Keratinocyte (primary cell): ENCODE results near the gene SIRT4. TPM values are rescaled to one million over a fixed set of nuclear protein-coding genes. Genes with fewer than 3 reads are reported as not detected.

ENCODE experiments used
- DNase-seq: peaks from one replicate; pipeline ENCODE4 v3.0.0-alpha.2; 2011; ENCODE audit warnings: low read depth, missing footprints, low spot score
- FAIRE-seq: peaks from 2 replicates; lab custom pipeline; 2011; peaks lifted over from hg19 to GRCh38; lab: Jason Lieb, UNC
- H2AFZ ChIP-seq: 2 replicates; pipeline ENCODE4 v1.6.0; 2012; ENCODE audit warnings: low read length, control low read depth, inconsistent platforms; ENCODE audit not compliant: control insufficient read depth
- H3K27ac ChIP-seq: 2 replicates; pipeline ENCODE4 v1.5.1; 2011; ENCODE audit warnings: low read length; ENCODE audit not compliant: control insufficient read depth, insufficient read depth
- H3K27me3 ChIP-seq: 3 replicates; pipeline ENCODE4 v1.6.0; 2011; ENCODE audit warnings: low read length; ENCODE audit not compliant: control insufficient read depth, insufficient read depth; ENCODE audit errors: extremely low read depth
- H3K36me3 ChIP-seq, 2 experiments: 2 replicates in 1 of 2; 3 replicates in 1 of 2; pipeline ENCODE4 v1.5.1; 2011; ENCODE audit warnings: low read length in 2 of 2, mild to moderate bottlenecking in 1 of 2; ENCODE audit not compliant: control insufficient read depth in 2 of 2, insufficient read depth in 2 of 2; ENCODE audit errors: extremely low read depth in 1 of 2
- H3K4me1 ChIP-seq: 3 replicates; pipeline ENCODE4 v1.5.1; 2011; ENCODE audit warnings: low read length; ENCODE audit not compliant: control insufficient read depth, insufficient read depth; ENCODE audit errors: extremely low read depth
- H3K4me2 ChIP-seq: 3 replicates; pipeline ENCODE4 v1.6.0; 2011; ENCODE audit warnings: low read depth, low read length; ENCODE audit not compliant: control insufficient read depth, insufficient read depth; ENCODE audit errors: extremely low read depth
- H3K4me3 ChIP-seq, 3 experiments: fragments of 200-600 bp in 1 of 3; sonication (generic) in 1 of 3; 2 replicates in 2 of 3; 3 replicates in 1 of 3; pipeline ENCODE4 v1.5.1; 2011 to 2016; ENCODE audit warnings: low read length in 3 of 3, mild to moderate bottlenecking in 3 of 3, control low read depth in 2 of 3, inconsistent platforms in 1 of 3, low read depth in 1 of 3, mixed read lengths in 1 of 3, mixed run types in 1 of 3, moderate library complexity in 1 of 3; ENCODE audit not compliant: control insufficient read depth in 2 of 3, insufficient read depth in 2 of 3; ENCODE audit errors: extremely low read depth in 1 of 3
- H3K79me2 ChIP-seq: 2 replicates; pipeline ENCODE4 v1.6.0; 2012; ENCODE audit warnings: low read length; ENCODE audit not compliant: control insufficient read depth, insufficient read depth
- H3K9ac ChIP-seq: 3 replicates; pipeline ENCODE4 v1.6.0; 2011; ENCODE audit warnings: low read length; ENCODE audit not compliant: control insufficient read depth, insufficient read depth; ENCODE audit errors: extremely low read depth
- H3K9me1 ChIP-seq: 3 replicates; pipeline ENCODE4 v1.6.0; 2011; ENCODE audit warnings: low read length; ENCODE audit not compliant: control insufficient read depth, insufficient read depth; ENCODE audit errors: extremely low read depth
- H3K9me3 ChIP-seq: 2 replicates; pipeline ENCODE4 v1.5.1; 2012; ENCODE audit warnings: low read depth, low read length; ENCODE audit not compliant: control insufficient read depth
- H4K20me1 ChIP-seq: 3 replicates; pipeline ENCODE4 v1.6.0; 2011; ENCODE audit warnings: low read length; ENCODE audit not compliant: control insufficient read depth, insufficient read depth; ENCODE audit errors: extremely low read depth
- CTCF ChIP-seq, 3 experiments: IDR thresholded peaks in 1 of 3; conservative IDR thresholded peaks in 1 of 3; optimal IDR thresholded peaks in 1 of 3; 2 replicates in 2 of 3; 3 replicates in 1 of 3; pipeline versions ENCODE3 to v1.5.1; 2011; ENCODE audit warnings: low read length in 3 of 3, mild to moderate bottlenecking in 3 of 3, moderate library complexity in 2 of 3, control low read depth in 1 of 3, inconsistent platforms in 1 of 3; ENCODE audit not compliant: insufficient read depth in 2 of 3; ENCODE audit errors: extremely low read depth in 1 of 3
- EZH2 ChIP-seq: IDR thresholded peaks from one replicate; pipeline ENCODE4 v1.6.1; 2012; ENCODE audit warnings: inconsistent platforms, mild to moderate bottlenecking, low read length, moderate library complexity
- dilution Hi-C: fragments of 300-500 bp; cut with MboI; formaldehyde crosslinking; loops from one replicate; pipeline ENCODE4 v1.7.0; 2020; ENCODE audit warnings: low sequenced_read_pairs; ENCODE audit not compliant: extremely low pct_ligation_motif_present
- polyA plus RNA-seq, 5 experiments: library from polyadenylated mRNA; depleted of rRNA in 3 of 5; stranded (reverse) in 3 of 5; stranded (forward) in 1 of 5; unstranded in 1 of 5; fragments of >200 nt; gene quantifications; 1 replicate in 1 of 5; 2 replicates in 3 of 5; 3 replicates in 1 of 5; pipeline versions ENCODE4 v1.2.1 to v1.2.3, GENCODE V29; 2011 to 2012; ENCODE audit warnings: missing spikeins in 2 of 5, low read depth in 1 of 5, low replicate concordance in 1 of 5

Gene SIRT4
- polyA plus RNA-seq, 1 donor (not counting 4 experiments of a cell fraction or from before 2014, with no cell fraction given), result 0.98 TPM

- Histone ChIP-seq H3K4me1 (peaks cover 3% of the 10 kb centered on the region), H3K9ac (no peak overlapping the region), H3K27me3 (peaks cover 17% of the 10 kb centered on the region), H3K79me2 (no peaks in the 10 kb centered on the region), H3K9me1 (no peaks in the 10 kb centered on the region), H3K36me3 (no peaks in the 10 kb centered on the region), H4K20me1 (no peaks in the 10 kb centered on the region), H3K4me2 (peak overlapping the region; percentile 63), H3K4me3 (no peak overlapping the region), H2AFZ (no peak overlapping the region), H3K27ac (no peak overlapping the region), H3K9me3 (no peaks in the 10 kb centered on the region)
- FAIRE-seq (no peak), DNase-seq (no peak)
- dilution Hi-C loops, result no loop called here
- TF ChIP-seq EZH2, result no peak
Measured at GRCh38 chr12:120357104-120357503, 55.0 kb downstream of the SIRT4 start.

DNA sequence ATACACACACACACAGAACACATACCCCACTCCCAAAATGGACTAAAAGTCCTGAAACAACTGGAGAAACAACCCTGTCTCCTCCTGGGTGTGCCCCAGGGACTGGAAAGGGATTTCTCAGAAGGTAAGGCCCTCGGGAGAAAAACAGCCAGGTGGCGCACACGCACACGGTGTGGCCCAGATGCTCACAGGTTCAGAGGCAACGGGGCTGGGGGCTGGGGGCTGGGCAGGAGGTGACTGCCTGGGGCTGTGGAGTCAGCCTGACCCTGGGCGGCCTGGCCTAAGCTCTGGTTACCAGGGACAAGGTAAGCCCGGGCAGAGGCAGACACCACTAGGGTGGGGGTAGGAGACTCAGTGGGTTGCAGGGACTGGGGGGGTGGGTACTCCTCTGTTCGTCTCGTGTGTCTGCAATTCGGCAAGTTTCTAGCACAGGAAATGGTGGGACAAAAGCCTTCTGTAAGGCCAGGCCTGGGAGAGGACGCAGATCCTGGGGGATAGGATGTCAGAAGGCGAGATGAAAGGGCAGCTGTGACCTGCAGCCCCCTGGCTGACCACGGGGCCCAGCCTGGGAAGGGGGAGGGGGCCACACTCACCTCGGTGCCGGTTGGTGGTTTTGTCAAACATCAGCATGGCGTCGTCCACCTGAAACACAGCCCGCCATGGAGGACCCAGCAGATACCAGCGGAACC lies 56.4 kb downstream of the SIRT4 start:
- no peak for FAIRE-seq
- peak in 1 of 3 experiments; percentile 28 for TF ChIP-seq CTCF (optimal IDR thresholded peaks at IDR 0.05 in 1 of 3, IDR thresholded peaks at IDR 0.05 in 1 of 3, conservative IDR thresholded peaks at IDR 0.05 in 1 of 3; ENCODE audit: extremely low read depth in 1 of 3, insufficient read depth in 2 of 3, low read length in 3 of 3)
- no peak for TF ChIP-seq EZH2
- Histone ChIP-seq H3K36me3 (no peaks in the 10 kb centered on the region), H3K4me1 (peaks cover 3% of the 10 kb centered on the region), H3K4me3 (no peak overlapping the region), H3K79me2 (no peaks in the 10 kb centered on the region), H4K20me1 (no peaks in the 10 kb centered on the region), H3K9me1 (no peaks in the 10 kb centered on the region), H2AFZ (no peak overlapping the region), H3K9ac (no peak overlapping the region), H3K27ac (no peak overlapping the region), H3K4me2 (no peak overlapping the region), H3K9me3 (no peaks in the 10 kb centered on the region), H3K27me3 (peaks cover 30% of the 10 kb centered on the region)
- no peak for DNase-seq
- dilution Hi-C loops, result no loop called here

DNA sequence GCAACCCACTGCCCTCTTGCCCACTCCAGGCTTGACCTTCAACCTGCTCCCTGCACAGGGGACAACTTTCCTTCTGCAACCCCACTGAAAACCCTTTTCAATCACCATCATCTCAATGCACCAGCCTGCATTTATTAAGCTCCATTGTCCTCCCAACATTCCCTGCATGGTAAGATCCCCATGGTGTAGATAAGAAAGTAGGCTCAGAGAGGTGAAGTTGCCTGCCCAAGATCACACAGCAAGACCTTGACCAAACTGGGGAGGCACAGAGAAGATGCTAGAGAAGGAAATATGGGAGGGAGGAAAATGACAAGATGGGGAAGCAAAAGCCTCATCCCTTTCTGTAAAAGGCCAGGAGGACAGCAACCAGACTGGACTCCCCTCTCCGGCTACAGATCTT lies 57.0 kb downstream of the SIRT4 start:
- FAIRE-seq, result no peak
- peaks cover 3% of the 10 kb centered on the region for H3K4me1 ChIP-seq
- TF ChIP-seq EZH2 (no peak), CTCF (optimal IDR thresholded peaks at IDR 0.05 in 1 of 3, IDR thresholded peaks at IDR 0.05 in 1 of 3, conservative IDR thresholded peaks at IDR 0.05 in 1 of 3; ENCODE audit: extremely low read depth in 1 of 3, insufficient read depth in 2 of 3, low read length in 3 of 3) (no peak)

More for the DNA sequence above, 57.0 kb downstream of the SIRT4 start:
- Histone ChIP-seq H3K9me1 (no peaks in the 10 kb centered on the region), H3K27me3 (peaks cover 32% of the 10 kb centered on the region), H3K9ac (no peak overlapping the region), H3K4me3 (no peak overlapping the region), H2AFZ (no peak overlapping the region), H3K27ac (no peak overlapping the region), H3K9me3 (no peaks in the 10 kb centered on the region), H3K4me2 (no peak overlapping the region), H4K20me1 (no peaks in the 10 kb centered on the region), H3K36me3 (no peaks in the 10 kb centered on the region), H3K79me2 (no peaks in the 10 kb centered on the region)
- no peak for DNase-seq
- dilution Hi-C loops, result no loop called here
